Spleen (tissue), 7 donors: ENCODE measurements around the gene SCRN2.

ENCODE experiments used
- CTCF ChIP-seq, 11 experiments: fragments of 200-600 bp in 7 of 11; fragments of 450-650 bp in 4 of 11; sonication (generic) in 4 of 11; IDR thresholded peaks in 8 of 11; conservative IDR thresholded peaks in 3 of 11; 1 replicate in 7 of 11; 2 replicates in 4 of 11; pipeline versions ENCODE4 v1.4.0 to v1.8.0; 2016 to 2021; ENCODE audit warnings: antibody characterized with exemption in 11 of 11, inconsistent platforms in 4 of 11, mild to moderate bottlenecking in 1 of 11
- POLR2A ChIP-seq, 3 donors: fragments of 450-650 bp; IDR thresholded peaks; one replicate each; pipeline ENCODE4 v1.5.1; 2017; ENCODE audit warnings: antibody characterized with exemption in 3 of 3, mild to moderate bottlenecking in 1 of 3
- donor health status: DM: no; HTN: no; CAD: no; lungs with moderate emphysema.
- donor health status: DM: no; HTN: no; CAD: no.
- donor health status: DM: no; HTN: no; CAD: no.

- no peak for TF ChIP-seq CTCF (IDR thresholded peaks at IDR 0.05 in 8 of 11, conservative IDR thresholded peaks at IDR 0.05 in 3 of 11)
- TF ChIP-seq POLR2A (IDR thresholded peaks at IDR 0.05): no peak
Measured at GRCh38 chr17:47879776-47880454, 38.8 kb upstream of the SCRN2 start.
